ENCODE measurements around the gene CARMIL3.

Gene CARMIL3

DNA sequence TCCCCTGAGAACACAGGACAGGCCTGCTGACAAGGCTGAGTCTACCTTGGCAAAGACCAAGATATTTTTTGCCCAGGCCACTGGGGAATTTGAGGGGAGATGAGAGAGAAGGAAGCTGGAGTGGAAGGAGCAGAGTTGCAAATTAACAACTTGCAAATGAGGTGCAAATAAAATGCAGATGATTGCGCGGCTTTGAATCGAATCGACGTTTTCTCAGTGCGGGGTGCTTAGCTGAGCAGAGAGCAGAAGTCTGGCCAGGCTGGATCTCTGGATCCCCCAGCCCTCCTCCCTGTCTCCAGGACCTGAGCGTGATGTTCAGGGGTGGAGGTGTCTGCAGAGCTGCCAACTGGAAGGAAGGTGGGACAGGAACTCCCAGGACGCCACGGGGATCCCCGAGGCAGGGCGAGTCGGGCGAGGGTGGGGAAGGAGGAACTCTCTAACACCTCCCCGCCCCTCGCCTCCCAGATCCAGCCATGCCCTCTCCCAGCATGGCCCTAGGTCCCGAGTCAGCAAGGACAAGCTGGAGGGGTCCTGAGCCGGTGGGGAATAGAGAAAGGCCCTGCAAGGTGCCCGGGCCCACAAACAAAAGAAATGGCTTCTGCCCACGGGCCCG lies 527 bp upstream of the CARMIL3 start:
- H3K9me3 Mint-ChIP-seq = no peaks in the 10 kb centered on the region
- H3K27ac Mint-ChIP-seq = peak overlapping the region; percentile 39 to 87 (median 60)
- TF ChIP-seq, protein P1, sequence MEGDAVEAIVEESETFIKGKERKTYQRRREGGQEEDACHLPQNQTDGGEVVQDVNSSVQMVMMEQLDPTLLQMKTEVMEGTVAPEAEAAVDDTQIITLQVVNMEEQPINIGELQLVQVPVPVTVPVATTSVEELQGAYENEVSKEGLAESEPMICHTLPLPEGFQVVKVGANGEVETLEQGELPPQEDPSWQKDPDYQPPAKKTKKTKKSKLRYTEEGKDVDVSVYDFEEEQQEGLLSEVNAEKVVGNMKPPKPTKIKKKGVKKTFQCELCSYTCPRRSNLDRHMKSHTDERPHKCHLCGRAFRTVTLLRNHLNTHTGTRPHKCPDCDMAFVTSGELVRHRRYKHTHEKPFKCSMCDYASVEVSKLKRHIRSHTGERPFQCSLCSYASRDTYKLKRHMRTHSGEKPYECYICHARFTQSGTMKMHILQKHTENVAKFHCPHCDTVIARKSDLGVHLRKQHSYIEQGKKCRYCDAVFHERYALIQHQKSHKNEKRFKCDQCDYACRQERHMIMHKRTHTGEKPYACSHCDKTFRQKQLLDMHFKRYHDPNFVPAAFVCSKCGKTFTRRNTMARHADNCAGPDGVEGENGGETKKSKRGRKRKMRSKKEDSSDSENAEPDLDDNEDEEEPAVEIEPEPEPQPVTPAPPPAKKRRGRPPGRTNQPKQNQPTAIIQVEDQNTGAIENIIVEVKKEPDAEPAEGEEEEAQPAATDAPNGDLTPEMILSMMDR (IDR thresholded peaks at IDR 0.05; ENCODE audit: unreplicated experiment in 3 of 3) = no peak
- H3K36me3 Mint-ChIP-seq (ENCODE audit: low read depth) = no peaks in the 10 kb centered on the region
- peaks cover 41% of the 10 kb centered on the region for H3K27me3 Mint-ChIP-seq (ENCODE audit: low read depth)
- peak overlapping the region; percentile 84 to 92 (median 88) for H3K4me3 Mint-ChIP-seq
- H3K4me1 Mint-ChIP-seq = peaks cover 10% of the 10 kb centered on the region

DNA sequence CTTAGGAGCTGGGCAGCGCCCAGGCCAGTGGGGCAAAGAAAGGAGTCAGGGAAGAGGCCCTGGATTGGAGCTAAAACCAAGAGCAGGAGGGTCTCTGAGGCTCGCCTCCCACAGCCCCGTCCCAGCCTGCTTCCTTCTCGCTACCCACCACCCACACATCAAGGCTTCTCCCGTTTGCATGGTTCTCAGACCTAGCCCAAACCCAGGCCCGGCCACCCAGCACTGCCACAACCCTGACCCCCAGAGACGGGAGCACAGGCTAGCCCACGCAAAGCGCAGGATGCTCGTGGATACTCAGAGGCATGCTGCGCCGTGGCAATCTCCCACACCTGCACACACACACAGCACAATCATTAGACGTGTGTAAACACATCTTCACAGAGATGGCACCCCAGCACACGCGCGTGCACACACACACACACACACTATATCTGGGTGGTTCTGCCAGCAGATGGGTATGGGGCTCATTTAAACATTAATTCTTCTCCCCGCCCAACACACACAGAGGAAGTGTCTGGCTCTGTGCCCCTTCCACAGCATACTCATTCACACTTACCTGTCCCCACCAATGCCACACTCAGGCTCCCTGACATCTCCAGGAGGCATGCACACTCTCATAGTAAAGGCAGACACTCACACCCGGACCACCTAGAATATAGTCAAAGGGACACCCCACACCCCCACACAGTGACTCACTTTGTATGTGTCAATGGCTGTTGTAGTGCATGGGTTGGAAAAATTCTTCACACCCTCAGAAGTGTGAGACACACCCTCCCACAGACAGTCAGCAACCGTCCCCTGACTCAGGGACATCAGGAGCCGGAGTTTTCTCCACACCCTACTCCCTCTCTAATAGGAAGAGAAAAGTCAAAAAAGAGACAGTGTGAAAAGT lies 1.1 kb downstream of the CARMIL3 start:
- Mint-ChIP-seq H3K9me3 (no peaks in the 10 kb centered on the region), H3K4me1 (peaks cover 10% of the 10 kb centered on the region), H3K4me3 (peak overlapping the region; percentile 75 to 83 (median 75)), H3K36me3 (ENCODE audit: low read depth) (no peaks in the 10 kb centered on the region), H3K27ac (no peak overlapping the region), H3K27me3 (ENCODE audit: low read depth) (peaks cover 41% of the 10 kb centered on the region)
- TF ChIP-seq, protein P1 (IDR thresholded peaks at IDR 0.05; ENCODE audit: unreplicated experiment in 3 of 3) = no peak

DNA sequence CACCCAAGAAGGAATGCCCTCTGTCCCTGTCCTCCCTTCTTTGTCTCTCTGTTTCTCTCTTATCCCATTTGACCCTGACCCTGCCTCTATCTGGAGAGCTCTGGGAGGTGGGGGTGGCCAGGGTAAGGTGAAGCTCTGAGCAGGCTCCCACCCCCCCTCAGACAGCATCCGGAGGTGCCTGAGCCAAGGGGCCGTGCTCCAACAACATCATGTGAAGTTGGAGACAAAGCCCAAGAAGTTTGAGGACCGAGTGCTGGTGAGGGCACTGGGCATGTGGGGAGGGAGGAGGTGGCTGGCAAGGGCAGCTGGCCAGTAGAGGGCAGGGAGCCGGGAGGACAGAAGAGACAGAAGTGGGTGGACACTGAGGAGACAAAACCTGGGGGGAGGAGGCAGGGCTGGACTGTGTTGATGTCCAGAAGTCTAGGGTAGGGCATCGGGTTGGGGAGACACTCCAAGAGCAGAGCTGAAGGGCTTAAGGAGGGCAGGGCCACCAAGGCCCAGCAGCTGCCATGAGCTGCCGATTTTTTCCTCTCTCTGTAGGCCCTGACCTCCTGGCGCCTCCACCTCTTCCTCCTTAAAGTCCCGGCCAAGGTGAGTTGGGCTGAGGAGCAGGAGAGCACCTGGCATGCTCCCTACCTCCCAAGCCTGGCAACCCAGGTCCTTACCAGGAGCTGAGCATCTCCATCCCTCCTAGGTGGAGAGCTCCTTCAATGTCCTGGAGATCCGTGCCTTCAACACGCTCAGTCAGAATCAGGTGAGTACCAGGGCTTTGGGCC lies 1.9 kb downstream of the CARMIL3 start:
- TF ChIP-seq, protein P1 (IDR thresholded peaks at IDR 0.05; ENCODE audit: unreplicated experiment in 3 of 3) = no peak
- H3K9me3 Mint-ChIP-seq = no peaks in the 10 kb centered on the region
- H3K4me1 Mint-ChIP-seq = peaks cover 15% of the 10 kb centered on the region
- peaks cover 39% of the 10 kb centered on the region for H3K27me3 Mint-ChIP-seq (ENCODE audit: low read depth)
- peak overlapping the region; percentile 75 to 83 (median 75) for H3K4me3 Mint-ChIP-seq
- no peak overlapping the region for H3K27ac Mint-ChIP-seq
- H3K36me3 Mint-ChIP-seq (ENCODE audit: low read depth) = no peaks in the 10 kb centered on the region

DNA sequence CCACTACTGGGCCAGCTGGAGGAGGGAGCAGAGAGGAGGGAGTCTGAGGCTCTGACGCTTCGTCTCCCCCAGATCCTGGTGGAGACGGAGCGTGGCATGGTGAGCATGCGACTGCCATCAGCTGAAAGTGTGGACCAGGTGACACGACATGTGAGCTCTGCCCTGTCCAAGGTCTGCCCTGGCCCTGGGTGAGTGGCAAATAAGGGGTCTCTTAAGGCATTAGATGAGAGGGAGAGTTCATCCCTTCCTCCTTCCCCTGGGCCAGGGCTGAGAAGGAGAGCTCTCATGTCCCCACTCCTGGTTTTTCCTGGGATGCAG lies 2.5 kb downstream of the CARMIL3 start:
- H3K27me3 Mint-ChIP-seq (ENCODE audit: low read depth) = peaks cover 39% of the 10 kb centered on the region
- H3K9me3 Mint-ChIP-seq = no peaks in the 10 kb centered on the region
- H3K4me1 Mint-ChIP-seq = peaks cover 15% of the 10 kb centered on the region
- H3K36me3 Mint-ChIP-seq (ENCODE audit: low read depth) = no peaks in the 10 kb centered on the region
- H3K27ac Mint-ChIP-seq = no peak overlapping the region
- no peak overlapping the region for H3K4me3 Mint-ChIP-seq
- TF ChIP-seq, protein P1 (IDR thresholded peaks at IDR 0.05; ENCODE audit: unreplicated experiment in 3 of 3) = no peak

DNA sequence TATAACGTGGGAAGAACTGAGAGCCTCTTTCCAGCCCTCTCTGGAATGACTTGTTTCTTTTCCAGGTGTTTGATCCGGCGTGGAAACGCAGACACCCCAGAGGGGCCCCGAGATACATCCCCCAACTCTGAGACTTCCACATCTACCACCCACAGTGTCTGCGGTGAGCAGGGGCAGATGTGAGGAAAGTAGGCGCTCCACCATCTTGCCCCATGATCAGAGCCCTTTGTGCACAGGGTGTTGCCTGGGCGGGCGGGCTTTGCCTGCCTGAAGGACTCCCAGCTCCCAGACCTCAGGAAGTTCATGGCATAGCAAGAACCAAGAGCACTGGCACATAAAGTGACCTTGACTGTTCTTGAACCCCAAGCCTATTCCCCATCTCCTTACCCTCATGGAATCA lies 2.8 kb downstream of the CARMIL3 start:
- H3K9me3 Mint-ChIP-seq = no peaks in the 10 kb centered on the region
- peaks cover 15% of the 10 kb centered on the region for H3K4me1 Mint-ChIP-seq
- TF ChIP-seq, protein P1 (IDR thresholded peaks at IDR 0.05; ENCODE audit: unreplicated experiment in 3 of 3) = no peak
- no peak overlapping the region for H3K27ac Mint-ChIP-seq
- peaks cover 39% of the 10 kb centered on the region for H3K27me3 Mint-ChIP-seq (ENCODE audit: low read depth)
- H3K4me3 Mint-ChIP-seq = peak overlapping the region in 1 of 3 experiments; percentile 37
- no peaks in the 10 kb centered on the region for H3K36me3 Mint-ChIP-seq (ENCODE audit: low read depth)

All from nephron (organoid).